ENCODE data around the gene ATRIP.
"Not testable (repeated sequence)": the region's sequence is repeated elsewhere in the genome, so short reads cannot be mapped to it uniquely, and the experiment has no call there.

DNA sequence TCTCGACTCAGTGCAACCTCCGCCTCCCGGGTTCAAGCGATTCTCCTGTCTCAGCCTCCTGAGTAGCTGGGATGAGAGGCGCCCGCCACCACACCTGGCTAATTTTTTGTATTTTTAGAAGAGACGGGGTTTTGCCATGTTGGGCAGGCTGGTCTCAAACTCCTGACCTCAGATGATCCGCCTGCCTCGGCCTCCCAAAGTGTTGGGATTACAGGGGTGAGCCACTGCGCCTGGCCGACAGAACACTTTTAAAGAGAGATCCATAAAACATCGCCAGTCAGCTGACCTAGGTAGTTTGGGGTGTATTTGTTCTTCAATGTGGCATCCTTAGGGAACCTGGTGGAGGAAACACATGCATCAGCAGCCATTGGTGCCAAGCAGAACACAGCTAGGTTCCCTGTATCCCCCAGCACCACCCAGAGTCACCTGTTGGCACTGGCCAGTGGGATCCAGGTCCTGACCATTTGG, 45.1 kb upstream of the ATRIP start:
- TF ChIP-seq, protein P1, sequence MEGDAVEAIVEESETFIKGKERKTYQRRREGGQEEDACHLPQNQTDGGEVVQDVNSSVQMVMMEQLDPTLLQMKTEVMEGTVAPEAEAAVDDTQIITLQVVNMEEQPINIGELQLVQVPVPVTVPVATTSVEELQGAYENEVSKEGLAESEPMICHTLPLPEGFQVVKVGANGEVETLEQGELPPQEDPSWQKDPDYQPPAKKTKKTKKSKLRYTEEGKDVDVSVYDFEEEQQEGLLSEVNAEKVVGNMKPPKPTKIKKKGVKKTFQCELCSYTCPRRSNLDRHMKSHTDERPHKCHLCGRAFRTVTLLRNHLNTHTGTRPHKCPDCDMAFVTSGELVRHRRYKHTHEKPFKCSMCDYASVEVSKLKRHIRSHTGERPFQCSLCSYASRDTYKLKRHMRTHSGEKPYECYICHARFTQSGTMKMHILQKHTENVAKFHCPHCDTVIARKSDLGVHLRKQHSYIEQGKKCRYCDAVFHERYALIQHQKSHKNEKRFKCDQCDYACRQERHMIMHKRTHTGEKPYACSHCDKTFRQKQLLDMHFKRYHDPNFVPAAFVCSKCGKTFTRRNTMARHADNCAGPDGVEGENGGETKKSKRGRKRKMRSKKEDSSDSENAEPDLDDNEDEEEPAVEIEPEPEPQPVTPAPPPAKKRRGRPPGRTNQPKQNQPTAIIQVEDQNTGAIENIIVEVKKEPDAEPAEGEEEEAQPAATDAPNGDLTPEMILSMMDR (IDR thresholded peaks at IDR 0.05; ENCODE audit: low read depth, low read length) = not testable (repeated sequence)
- not testable (repeated sequence) for TF ChIP-seq EZH2phosphoT487 (IDR thresholded peaks at IDR 0.05; ENCODE audit: low read depth)

All from OCI-LY3 (cell line).